ENCODE data around the gene FGA.

The FGA gene

GRCh38 chr4:154578919-154579318 lies 11.6 kb downstream of the FGA start:
- DNase-seq = no peak

- DNase-seq = no peak
Observed at GRCh38 chr4:154577324-154577723, 13.2 kb downstream of the FGA start.

- no peak for DNase-seq
Observed at GRCh38 chr4:154574311-154574710, 16.2 kb downstream of the FGA start.

GRCh38 chr4:154573190-154573870 lies 17.2 kb downstream of the FGA start:
- no peak for DNase-seq

- no peak for DNase-seq
Observed at GRCh38 chr4:154569584-154569983, 21.0 kb downstream of the FGA start.

GRCh38 chr4:154569028-154569427 lies 21.5 kb downstream of the FGA start:
- DNase-seq = no peak

GRCh38 chr4:154566639-154567204 lies 23.8 kb downstream of the FGA start:
- DNase-seq = no peak

- no peak for DNase-seq
Observed at GRCh38 chr4:154565704-154566103, 24.8 kb downstream of the FGA start.

- DNase-seq = no peak
Observed at GRCh38 chr4:154564311-154564710, 26.2 kb downstream of the FGA start.

- no peak for DNase-seq
Observed at GRCh38 chr4:154562697-154563254, 27.8 kb downstream of the FGA start, which contains the start of gene FGB. Gene FGB (plus strand): TSS chr4:154563011. CDS start chr4:154563019, 8 bp downstream.

- DNase-seq = no peak
Observed at GRCh38 chr4:154560824-154561231, 29.7 kb downstream of the FGA start.

- no peak for DNase-seq
Observed at GRCh38 chr4:154560419-154560801, 30.1 kb downstream of the FGA start.

GRCh38 chr4:154559494-154560418 lies 30.8 kb downstream of the FGA start:
- peak; percentile 1 to 67 (median 13) for DNase-seq

GRCh38 chr4:154559141-154559493 lies 31.4 kb downstream of the FGA start:
- DNase-seq = no peak

- DNase-seq = peak; percentile 16 to 87 (median 59)
Observed at GRCh38 chr4:154551872-154552686, 38.5 kb downstream of the FGA start.

- DNase-seq = peak; percentile 89 to 98 (median 94)
Observed at GRCh38 chr4:154549894-154550790, 40.4 kb downstream of the FGA start, which contains the start of gene PLRG1. Gene PLRG1 (minus strand): TSS chr4:154550400. CDS start chr4:154550308, 92 bp downstream.

- no peak for DNase-seq
Observed at GRCh38 chr4:154545689-154546088, 44.9 kb downstream of the FGA start.

GRCh38 chr4:154542271-154542879 lies 48.2 kb downstream of the FGA start:
- DNase-seq = no peak
